ENCODE data around the gene COX7A2L. TPM values are rescaled to one million over a fixed set of nuclear protein-coding genes. Genes with fewer than 3 reads are reported as not detected.
"Not testable (repeated sequence)": the region's sequence is repeated elsewhere in the genome, so short reads cannot be mapped to it uniquely, and the experiment has no call there.

Gene COX7A2L
- total RNA-seq, 1 donor from 2014 or later, result 126 TPM

- H3K27me3 Mint-ChIP-seq (ENCODE audit: low read depth, unreplicated experiment), result not testable (repeated sequence)
Observed at GRCh38 chr2:42393320-42393719, 32.3 kb upstream of the COX7A2L start.

GRCh38 chr2:42392191-42392590, 31.2 kb upstream of the COX7A2L start:
- FAIRE-seq (no peak), DNase-seq (ENCODE audit: low read depth) (no peak)
- Mint-ChIP-seq H3K4me3 (ENCODE audit: unreplicated experiment) (no peak overlapping the region), H3K27me3 (ENCODE audit: low read depth, unreplicated experiment) (peaks cover 8% of the 10 kb centered on the region), H3K36me3 (ENCODE audit: low read depth, unreplicated experiment) (no peaks in the 10 kb centered on the region), H3K9me3 (ENCODE audit: unreplicated experiment) (no peaks in the 10 kb centered on the region), H3K27ac (ENCODE audit: unreplicated experiment) (no peak overlapping the region), H3K4me1 (ENCODE audit: low read depth, unreplicated experiment) (peaks cover 4% of the 10 kb centered on the region)
- Histone ChIP-seq H2AFZ (ENCODE audit: low read depth, low read length) (no peak overlapping the region), H3K9ac (ENCODE audit: low read length) (no peak overlapping the region), H4K20me1 (ENCODE audit: insufficient read depth, low read length) (no peaks in the 10 kb centered on the region), H3K36me3 (ENCODE audit: insufficient read depth, low read length) (no peaks in the 10 kb centered on the region), H3K4me1 (ENCODE audit: insufficient read depth, low read length) (no peaks in the 10 kb centered on the region), H3K27ac (ENCODE audit: low read depth, low read length) (no peak overlapping the region), H3K27me3 (ENCODE audit: insufficient read depth, low read length) (no peaks in the 10 kb centered on the region), H3K79me2 (ENCODE audit: insufficient read depth, low read length) (no peaks in the 10 kb centered on the region), H3K4me3 (ENCODE audit: insufficient read depth, low read depth, low read length) (no peak overlapping the region), H3K9me3 (ENCODE audit: insufficient read depth, low read depth, low read length) (no peaks in the 10 kb centered on the region), H3K4me2 (ENCODE audit: low read length) (no peak overlapping the region)
- TF ChIP-seq EZH2 (IDR thresholded peaks at IDR 0.05; ENCODE audit: insufficient read depth, low read length) (no peak), CTCF (IDR thresholded peaks at IDR 0.05; ENCODE audit: insufficient read depth, low read depth, low read length) (no peak)

More at GRCh38 chr2:42393320-42393719, 32.3 kb upstream of the COX7A2L start:
- H3K4me3 Mint-ChIP-seq (ENCODE audit: unreplicated experiment); H3K27ac ChIP-seq (ENCODE audit: low read depth, low read length); H3K4me3 ChIP-seq (ENCODE audit: insufficient read depth, low read depth, low read length); H3K27me3 ChIP-seq (ENCODE audit: insufficient read depth, low read length); H3K36me3 ChIP-seq (ENCODE audit: insufficient read depth, low read length); H3K4me2 ChIP-seq (ENCODE audit: low read length); H3K4me1 ChIP-seq (ENCODE audit: insufficient read depth, low read length); DNase-seq (ENCODE audit: low read depth); H3K79me2 ChIP-seq (ENCODE audit: insufficient read depth, low read length); H3K9me3 ChIP-seq (ENCODE audit: insufficient read depth, low read depth, low read length); H2AFZ ChIP-seq (ENCODE audit: low read depth, low read length); H3K36me3 Mint-ChIP-seq (ENCODE audit: low read depth, unreplicated experiment); H3K9ac ChIP-seq (ENCODE audit: low read length); H3K9me3 Mint-ChIP-seq (ENCODE audit: unreplicated experiment); H3K4me1 Mint-ChIP-seq (ENCODE audit: low read depth, unreplicated experiment); FAIRE-seq; H4K20me1 ChIP-seq (ENCODE audit: insufficient read depth, low read length); H3K27ac Mint-ChIP-seq (ENCODE audit: unreplicated experiment): not testable (repeated sequence)

GRCh38 chr2:42390401-42390969, 29.5 kb upstream of the COX7A2L start:
- H3K79me2 ChIP-seq (ENCODE audit: insufficient read depth, low read length), result no peaks in the 10 kb centered on the region
- H3K4me2 ChIP-seq (ENCODE audit: low read length), result no peak overlapping the region
- H4K20me1 ChIP-seq (ENCODE audit: insufficient read depth, low read length), result no peaks in the 10 kb centered on the region
- H3K4me1 ChIP-seq (ENCODE audit: insufficient read depth, low read length), result no peaks in the 10 kb centered on the region
- no peaks in the 10 kb centered on the region for H3K27me3 ChIP-seq (ENCODE audit: insufficient read depth, low read length)
- no peaks in the 10 kb centered on the region for H3K9me3 Mint-ChIP-seq (ENCODE audit: unreplicated experiment)
- H3K27ac Mint-ChIP-seq (ENCODE audit: unreplicated experiment), result no peak overlapping the region
- no peak overlapping the region for H3K9ac ChIP-seq (ENCODE audit: low read length)
- H2AFZ ChIP-seq (ENCODE audit: low read depth, low read length), result no peak overlapping the region
- no peak for FAIRE-seq
- no peaks in the 10 kb centered on the region for H3K36me3 ChIP-seq (ENCODE audit: insufficient read depth, low read length)
- TF ChIP-seq CTCF (IDR thresholded peaks at IDR 0.05; ENCODE audit: insufficient read depth, low read depth, low read length), result no peak
- no peak for TF ChIP-seq EZH2 (IDR thresholded peaks at IDR 0.05; ENCODE audit: insufficient read depth, low read length)
- H3K27ac ChIP-seq (ENCODE audit: low read depth, low read length), result no peak overlapping the region
- peaks cover 8% of the 10 kb centered on the region for H3K27me3 Mint-ChIP-seq (ENCODE audit: low read depth, unreplicated experiment)
- H3K36me3 Mint-ChIP-seq (ENCODE audit: low read depth, unreplicated experiment), result no peaks in the 10 kb centered on the region
- H3K4me1 Mint-ChIP-seq (ENCODE audit: low read depth, unreplicated experiment), result peaks cover 4% of the 10 kb centered on the region
- no peak overlapping the region for H3K4me3 Mint-ChIP-seq (ENCODE audit: unreplicated experiment)
- no peak for DNase-seq (ENCODE audit: low read depth)
- H3K9me3 ChIP-seq (ENCODE audit: insufficient read depth, low read depth, low read length), result no peaks in the 10 kb centered on the region
- H3K4me3 ChIP-seq (ENCODE audit: insufficient read depth, low read depth, low read length), result no peak overlapping the region
